ENCODE data around the gene CELA2A. TPM values are rescaled to one million over a fixed set of nuclear protein-coding genes. Genes with fewer than 3 reads are reported as not detected.
"Not testable (repeated sequence)": the region's sequence is repeated elsewhere in the genome, so short reads cannot be mapped to it uniquely, and the experiment has no call there.

Gene CELA2A
- total RNA-seq, 1 experiment from 2014 or later, result not detected

- BruUV-seq (replicated peaks), result no TSS peak
- TF ChIP-seq CTCF (IDR thresholded peaks at IDR 0.05; ENCODE audit: insufficient read depth in 1 of 2, low read depth in 1 of 2, low read length in 1 of 2, severe bottlenecking in 1 of 2, unreplicated experiment in 1 of 2), result no peak
- no peaks in the 10 kb centered on the region for H3K27me3 Mint-ChIP-seq (ENCODE audit: insufficient read depth, unreplicated experiment)
These were observed 3.5 kb downstream of the CELA2A start for GRCh38 chr1:15459771-15460707.

GRCh38 chr1:15460708-15461095 lies 4.2 kb downstream of the CELA2A start:
- Mint-ChIP-seq H3K27me3 (ENCODE audit: insufficient read depth, unreplicated experiment) (no peaks in the 10 kb centered on the region), H3K27ac (ENCODE audit: unreplicated experiment) (no peak overlapping the region), H3K9me3 (ENCODE audit: unreplicated experiment) (no peaks in the 10 kb centered on the region), H3K4me3 (ENCODE audit: unreplicated experiment) (no peak overlapping the region), H3K4me1 (ENCODE audit: low read depth, unreplicated experiment) (peaks cover 11% of the 10 kb centered on the region), H3K36me3 (ENCODE audit: insufficient read depth, unreplicated experiment) (no peaks in the 10 kb centered on the region)
- 0 out of 2 replicates have a peak, but pooled peaks cover 5% of the 10 kb centered on the region for H3K4me1 ChIP-seq
- CTCF ChIA-PET, result no interaction called here
- H3K36me3 ChIP-seq (ENCODE audit: control insufficient read depth, insufficient read depth, low read length), result no peaks in the 10 kb centered on the region
- intact Hi-C loops (cut with micrococcal nuclease; ENCODE audit: unreplicated experiment), result no loop called here
- no peaks in the 10 kb centered on the region for H3K9me3 ChIP-seq
- no peaks in the 10 kb centered on the region for H3K27me3 ChIP-seq (replicated peaks; ENCODE audit: control insufficient read depth, insufficient read depth, low read length)
- TF ChIP-seq CTCF (IDR thresholded peaks at IDR 0.05; ENCODE audit: insufficient read depth in 1 of 2, low read depth in 1 of 2, low read length in 1 of 2, severe bottlenecking in 1 of 2, unreplicated experiment in 1 of 2), result no peak
- no peak overlapping the region for H3K4me3 ChIP-seq (ENCODE audit: low read depth, low read length)
- no peak for DNase-seq
- POLR2A ChIA-PET, result no interaction called here
- BruUV-seq (replicated peaks), result no TSS peak

More at GRCh38 chr1:15459771-15460707, 3.5 kb downstream of the CELA2A start:
- DNase-seq, result no peak
- Histone ChIP-seq H3K36me3 (ENCODE audit: control insufficient read depth, insufficient read depth, low read length) (no peaks in the 10 kb centered on the region), H3K27me3 (replicated peaks; ENCODE audit: control insufficient read depth, insufficient read depth, low read length) (no peaks in the 10 kb centered on the region), H3K4me3 (ENCODE audit: low read depth, low read length) (no peak overlapping the region), H3K9me3 (no peaks in the 10 kb centered on the region), H3K4me1 (0 out of 2 replicates have a peak, but pooled peaks cover 5% of the 10 kb centered on the region)
- Mint-ChIP-seq H3K4me3 (ENCODE audit: unreplicated experiment) (no peak overlapping the region), H3K4me1 (ENCODE audit: low read depth, unreplicated experiment) (peaks cover 11% of the 10 kb centered on the region), H3K27ac (ENCODE audit: unreplicated experiment) (no peak overlapping the region), H3K36me3 (ENCODE audit: insufficient read depth, unreplicated experiment) (no peaks in the 10 kb centered on the region), H3K9me3 (ENCODE audit: unreplicated experiment) (no peaks in the 10 kb centered on the region)
- CTCF ChIA-PET, result no interaction called here
- POLR2A ChIA-PET, result no interaction called here
- intact Hi-C loops (cut with micrococcal nuclease; ENCODE audit: unreplicated experiment), result no loop called here

GRCh38 chr1:15463064-15463800 lies 6.7 kb downstream of the CELA2A start:
- H3K9me3 Mint-ChIP-seq (ENCODE audit: unreplicated experiment); BruUV-seq (replicated peaks); intact Hi-C loops (cut with micrococcal nuclease; ENCODE audit: unreplicated experiment); H3K9me3 ChIP-seq; POLR2A ChIA-PET; H3K4me3 Mint-ChIP-seq (ENCODE audit: unreplicated experiment); CTCF ChIA-PET; H3K36me3 ChIP-seq (ENCODE audit: control insufficient read depth, insufficient read depth, low read length); H3K27me3 Mint-ChIP-seq (ENCODE audit: insufficient read depth, unreplicated experiment); H3K4me3 ChIP-seq (ENCODE audit: low read depth, low read length); H3K4me1 Mint-ChIP-seq (ENCODE audit: low read depth, unreplicated experiment); H3K27ac Mint-ChIP-seq (ENCODE audit: unreplicated experiment); H3K36me3 Mint-ChIP-seq (ENCODE audit: insufficient read depth, unreplicated experiment); H3K27me3 ChIP-seq (replicated peaks; ENCODE audit: control insufficient read depth, insufficient read depth, low read length); H3K4me1 ChIP-seq: not testable (repeated sequence)
- peak in 1 of 2 experiments; percentile 11 for DNase-seq

GRCh38 chr1:15463926-15464322 lies 7.4 kb downstream of the CELA2A start:
- DNase-seq; H3K27me3 ChIP-seq (replicated peaks; ENCODE audit: control insufficient read depth, insufficient read depth, low read length); POLR2A ChIA-PET; H3K4me1 ChIP-seq; intact Hi-C loops (cut with micrococcal nuclease; ENCODE audit: unreplicated experiment); H3K9me3 ChIP-seq; H3K36me3 Mint-ChIP-seq (ENCODE audit: insufficient read depth, unreplicated experiment); H3K9me3 Mint-ChIP-seq (ENCODE audit: unreplicated experiment); CTCF ChIA-PET; H3K36me3 ChIP-seq (ENCODE audit: control insufficient read depth, insufficient read depth, low read length); H3K27ac Mint-ChIP-seq (ENCODE audit: unreplicated experiment); H3K27me3 Mint-ChIP-seq (ENCODE audit: insufficient read depth, unreplicated experiment); H3K4me3 Mint-ChIP-seq (ENCODE audit: unreplicated experiment); BruUV-seq (replicated peaks); H3K4me3 ChIP-seq (ENCODE audit: low read depth, low read length); H3K4me1 Mint-ChIP-seq (ENCODE audit: low read depth, unreplicated experiment): not testable (repeated sequence)
